HUDEP-2 (cell line): ENCODE data around the gene IL16.

ENCODE experiments used
- DNase-seq, 76 experiments: peaks; one replicate each; lab custom pipeline; 2025; ENCODE audit not compliant: unreplicated experiment in 76 of 76; lab: John Stamatoyannopoulos, UW

The IL16 gene

GRCh38 chr15:81273200-81273599 lies 76.5 kb downstream of the IL16 start:
- DNase-seq = no peak

GRCh38 chr15:81273855-81274254 lies 77.2 kb downstream of the IL16 start:
- DNase-seq = no peak

DNA sequence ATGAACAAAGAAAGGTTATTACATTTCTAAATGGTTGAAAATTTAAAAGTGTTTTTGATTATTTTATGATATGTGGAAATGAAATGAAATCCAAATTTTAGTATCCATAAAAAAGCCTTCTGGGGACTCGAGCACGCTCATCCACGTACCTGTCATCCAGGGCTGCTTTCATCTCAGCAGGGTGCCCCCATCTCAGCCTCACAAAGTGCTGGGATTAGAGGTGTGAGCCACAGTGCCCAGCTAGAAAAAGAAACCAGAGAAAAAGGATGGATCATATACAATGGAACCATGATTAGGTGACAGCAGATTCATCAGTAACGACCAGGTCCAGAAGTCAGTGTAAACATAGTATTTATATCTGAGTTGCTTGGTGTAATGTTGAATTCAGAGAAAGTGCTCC lies 77.6 kb downstream of the IL16 start:
- no peak for DNase-seq

DNA sequence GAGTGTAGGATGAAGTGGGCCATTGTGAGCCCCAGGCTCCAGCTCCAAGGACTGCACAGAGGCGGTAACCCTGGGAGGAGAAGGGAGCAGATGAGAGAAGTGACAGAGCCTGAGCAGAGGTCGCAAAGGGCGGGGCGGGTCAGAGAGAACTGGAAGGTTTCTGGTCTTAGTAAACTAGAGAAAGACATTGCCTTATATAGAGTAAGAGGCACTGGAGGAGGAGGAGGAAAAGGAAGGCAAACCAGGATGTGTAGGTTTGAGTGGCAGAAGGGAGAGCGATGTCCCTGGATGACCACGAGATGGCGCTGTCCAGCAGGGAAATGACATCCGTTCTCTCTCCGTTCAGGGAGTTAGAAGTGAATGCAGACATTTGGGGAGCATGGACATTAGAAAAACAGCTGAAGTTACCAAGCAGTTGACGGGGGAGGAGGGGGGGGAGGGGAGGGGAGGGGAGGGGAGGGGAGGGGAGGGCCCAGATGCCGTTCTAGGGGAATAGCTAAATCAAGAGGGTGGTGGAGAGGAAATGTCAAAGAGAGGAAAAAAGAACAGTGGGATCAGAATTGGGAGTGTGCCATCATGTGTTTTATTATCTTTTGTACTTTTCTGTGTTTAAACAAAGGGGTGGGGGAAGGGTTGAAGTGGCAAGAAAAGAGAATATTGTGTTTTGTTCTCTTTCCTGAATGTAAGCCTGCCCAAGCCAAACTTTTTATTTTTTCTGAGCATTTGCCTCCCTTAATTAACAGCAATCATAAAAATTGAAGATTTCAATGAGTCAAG lies 78.4 kb downstream of the IL16 start:
- peak in 67 of 76 experiments; percentile 5 to 78 (median 49) for DNase-seq

DNA sequence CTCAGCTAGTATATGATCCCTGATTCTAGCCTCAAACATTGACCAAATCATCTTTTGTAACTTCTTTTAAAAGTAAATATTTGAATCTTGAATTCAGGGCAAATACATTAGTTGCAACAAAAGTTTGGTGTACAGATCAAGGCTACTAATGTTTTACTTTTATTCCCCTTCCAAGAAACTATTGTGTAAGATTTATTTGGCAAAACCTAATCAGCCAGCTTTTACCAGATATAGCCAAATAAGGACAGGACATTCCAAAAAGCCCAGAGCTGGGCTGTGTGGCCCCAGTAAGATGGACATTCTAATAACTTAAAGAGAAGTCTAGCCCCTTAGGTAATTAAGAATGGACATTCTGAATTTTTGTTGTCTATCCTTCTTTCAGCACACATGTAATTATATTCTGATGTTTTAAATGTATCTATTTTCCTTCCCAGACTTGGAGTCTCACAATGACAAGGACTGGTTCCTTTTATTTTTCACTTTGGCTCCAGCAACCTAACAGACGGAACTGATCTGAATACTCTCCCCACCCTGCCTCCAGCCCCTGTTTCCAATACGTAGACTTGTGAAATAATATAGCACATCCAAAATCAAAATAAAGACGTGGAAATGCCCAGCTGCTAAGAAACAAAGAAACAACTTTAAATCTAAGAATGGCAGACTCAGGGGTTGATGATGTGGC lies 79.2 kb downstream of the IL16 start:
- no peak for DNase-seq

DNA sequence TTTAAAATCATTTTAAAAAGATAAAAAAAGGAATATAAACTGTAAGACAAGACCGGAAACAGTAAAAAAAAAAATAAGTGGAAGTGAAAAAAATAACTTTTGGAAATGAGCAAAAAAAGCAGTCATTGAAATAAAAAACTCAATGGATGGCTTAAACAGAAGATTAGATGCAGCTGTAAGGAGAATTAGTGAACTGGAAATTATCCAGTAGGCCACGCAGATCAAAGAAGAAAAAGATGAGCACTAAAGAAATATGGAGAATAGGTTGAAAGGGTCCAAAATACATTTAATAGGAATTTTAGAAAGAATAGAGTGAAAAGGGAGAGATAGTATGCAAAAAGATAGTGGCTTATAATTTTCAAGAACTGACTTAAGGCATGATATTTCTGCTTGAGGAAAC lies 80.3 kb downstream of the IL16 start:
- no peak for DNase-seq

- no peak for DNase-seq
Measured at GRCh38 chr15:81277851-81278250, 81.2 kb downstream of the IL16 start.

- DNase-seq = no peak
Measured at GRCh38 chr15:81278306-81279029, 81.8 kb downstream of the IL16 start.

GRCh38 chr15:81279621-81280485 lies 83.2 kb downstream of the IL16 start:
- DNase-seq = no peak

DNA sequence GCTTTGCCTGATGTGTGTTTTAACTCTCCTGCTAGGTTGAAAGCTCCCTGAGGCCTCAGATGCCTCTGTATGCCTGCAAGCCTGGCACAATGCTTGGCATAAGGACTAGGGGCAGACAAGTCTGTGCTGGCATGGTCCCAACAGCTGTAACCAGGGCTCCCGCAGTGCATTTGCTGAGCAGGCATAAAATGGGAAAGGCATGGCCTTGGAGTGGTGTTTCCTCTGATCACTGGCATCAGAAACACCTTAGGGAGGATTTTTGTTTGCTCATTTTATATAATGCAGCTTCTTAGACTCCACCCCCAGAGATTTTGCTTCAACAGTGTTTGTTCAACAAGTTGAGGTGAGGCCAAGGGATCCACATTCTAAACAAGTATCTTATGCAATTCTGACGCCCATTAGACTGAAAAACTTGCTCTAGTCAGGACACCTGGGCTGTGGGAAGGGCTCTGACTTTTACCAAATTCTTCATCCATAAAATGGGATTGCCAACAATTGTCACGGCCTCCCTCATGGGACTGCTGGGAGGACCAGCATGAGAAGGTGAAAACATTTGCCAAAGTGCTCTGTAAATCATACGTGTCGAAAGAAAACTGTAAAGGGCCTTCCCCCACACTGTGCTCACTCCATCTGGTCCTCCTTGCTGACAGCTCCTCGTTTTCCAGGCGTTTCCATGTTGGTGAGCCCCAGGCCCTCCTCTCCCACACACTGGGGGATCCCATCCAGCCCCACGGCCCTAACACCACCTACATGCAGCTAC lies 84.2 kb downstream of the IL16 start:
- DNase-seq = no peak

DNA sequence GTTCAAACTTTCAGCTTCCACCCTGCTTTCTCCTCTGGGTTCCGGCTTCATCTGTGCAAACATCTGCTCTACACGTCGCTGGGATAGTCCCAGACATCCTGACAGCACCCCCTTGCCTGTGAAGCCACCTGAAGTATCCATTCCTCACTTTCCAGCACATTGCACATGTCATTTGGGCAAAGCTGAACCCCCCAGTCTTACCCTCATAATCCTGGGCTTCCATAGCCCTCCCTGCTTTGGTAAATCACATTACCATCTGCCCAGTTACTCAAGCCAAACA lies 84.7 kb downstream of the IL16 start:
- no peak for DNase-seq

GRCh38 chr15:81281766-81282605 lies 85.3 kb downstream of the IL16 start:
- no peak for DNase-seq

GRCh38 chr15:81282606-81282895 lies 85.9 kb downstream of the IL16 start:
- DNase-seq = no peak

GRCh38 chr15:81282911-81283310 lies 86.2 kb downstream of the IL16 start:
- DNase-seq = no peak

DNA sequence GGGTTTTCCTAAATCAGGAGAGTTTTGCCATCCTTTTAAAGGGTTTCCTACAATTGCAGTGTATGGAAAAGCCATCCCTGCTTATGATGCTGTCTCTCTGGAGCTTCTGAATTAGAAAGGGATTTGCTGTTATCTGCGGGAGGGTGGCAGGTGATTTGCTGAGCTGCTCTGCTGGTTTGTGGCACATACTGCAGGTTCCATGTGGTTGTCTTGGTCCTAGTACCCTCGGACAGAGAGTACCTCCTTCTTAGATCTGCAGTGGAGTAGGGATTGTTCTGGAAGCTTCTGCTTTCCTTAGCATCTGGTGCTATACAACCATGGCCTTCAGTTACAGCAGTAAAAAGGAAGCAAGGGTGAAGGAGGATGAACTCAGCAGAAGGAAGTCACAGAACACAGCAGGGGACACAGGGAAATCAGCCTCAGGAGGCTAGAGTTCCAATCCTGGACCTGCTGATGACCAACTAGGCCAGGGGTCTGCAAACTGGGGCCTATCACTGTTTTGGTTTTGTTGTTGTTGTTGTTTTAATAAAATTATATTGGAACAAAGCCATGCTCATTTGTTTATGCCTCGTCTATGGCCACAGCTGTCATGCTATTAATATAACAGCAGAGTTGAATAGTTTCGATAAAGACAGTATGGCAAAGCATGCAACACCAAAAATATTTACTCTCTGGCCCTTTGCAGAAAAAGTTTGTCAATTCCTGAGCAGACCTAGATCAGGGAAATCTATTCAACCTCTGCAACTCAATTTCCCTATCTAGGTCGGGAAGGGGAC lies 87.8 kb downstream of the IL16 start:
- no peak for DNase-seq

DNA sequence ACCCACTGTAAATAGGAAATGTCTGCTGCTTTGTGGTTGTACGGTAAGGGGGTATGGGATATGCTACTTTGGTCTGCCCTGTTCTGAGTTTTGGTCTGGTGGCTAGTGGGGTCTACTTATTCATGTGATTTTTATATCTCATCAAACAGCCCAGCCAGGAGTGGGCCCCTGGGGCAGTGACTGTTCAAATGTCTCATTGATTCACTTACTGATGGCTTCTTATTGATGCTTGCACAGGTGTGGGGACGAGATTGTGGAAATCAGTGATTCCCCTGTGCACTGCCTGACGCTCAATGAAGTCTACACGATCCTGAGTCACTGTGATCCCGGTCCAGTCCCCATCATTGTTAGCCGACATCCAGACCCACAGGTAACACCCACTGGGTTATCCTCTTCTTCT lies 88.8 kb downstream of the IL16 start:
- DNase-seq = no peak

GRCh38 chr15:81286621-81287121 lies 90.0 kb downstream of the IL16 start:
- DNase-seq = no peak

DNA sequence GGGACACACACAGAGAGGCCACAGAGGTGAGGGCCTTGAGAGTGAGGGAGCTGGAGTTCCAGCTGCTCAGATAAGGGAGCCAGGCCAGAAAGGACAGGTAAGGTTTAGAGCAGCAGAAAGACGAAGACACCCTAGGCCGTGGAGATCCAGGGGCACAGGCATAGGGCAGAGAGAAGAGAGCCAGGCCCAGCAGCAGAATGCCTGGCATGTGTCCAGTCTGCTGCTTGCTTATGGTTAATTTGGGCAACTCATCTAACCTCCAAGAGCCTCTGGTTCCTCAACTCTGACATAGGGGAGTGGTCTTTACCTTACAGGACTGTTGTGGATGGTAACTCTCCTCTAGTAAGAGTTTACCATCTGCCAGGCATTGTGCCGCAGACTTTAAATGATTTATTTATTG lies 91.4 kb downstream of the IL16 start:
- no peak for DNase-seq

- DNase-seq = no peak
Measured at GRCh38 chr15:81288616-81289015, 91.9 kb downstream of the IL16 start.
